ENCODE results near the gene KREMEN1. TPM values are rescaled to one million over a fixed set of nuclear protein-coding genes. Genes with fewer than 3 reads are reported as not detected.

KREMEN1 gene
- total RNA-seq, 1 donor from 2014 or later, result 23.3 TPM

GRCh38 chr22:29078036-29078868, 5.4 kb downstream of the KREMEN1 start:
- Histone ChIP-seq H3K36me3 (no peaks in the 10 kb centered on the region), H3K27ac (peak overlapping the region; percentile 20), H3K4me1 (peaks cover 35% of the 10 kb centered on the region), H3K9me3 (no peaks in the 10 kb centered on the region), H3K27me3 (no peaks in the 10 kb centered on the region), H3K4me3 (no peak overlapping the region)
- DNase-seq, result no peak
- intact Hi-C loops (cut with DNase I), result no loop called here
- no peak for ATAC-seq
- TF ChIP-seq, protein P1, sequence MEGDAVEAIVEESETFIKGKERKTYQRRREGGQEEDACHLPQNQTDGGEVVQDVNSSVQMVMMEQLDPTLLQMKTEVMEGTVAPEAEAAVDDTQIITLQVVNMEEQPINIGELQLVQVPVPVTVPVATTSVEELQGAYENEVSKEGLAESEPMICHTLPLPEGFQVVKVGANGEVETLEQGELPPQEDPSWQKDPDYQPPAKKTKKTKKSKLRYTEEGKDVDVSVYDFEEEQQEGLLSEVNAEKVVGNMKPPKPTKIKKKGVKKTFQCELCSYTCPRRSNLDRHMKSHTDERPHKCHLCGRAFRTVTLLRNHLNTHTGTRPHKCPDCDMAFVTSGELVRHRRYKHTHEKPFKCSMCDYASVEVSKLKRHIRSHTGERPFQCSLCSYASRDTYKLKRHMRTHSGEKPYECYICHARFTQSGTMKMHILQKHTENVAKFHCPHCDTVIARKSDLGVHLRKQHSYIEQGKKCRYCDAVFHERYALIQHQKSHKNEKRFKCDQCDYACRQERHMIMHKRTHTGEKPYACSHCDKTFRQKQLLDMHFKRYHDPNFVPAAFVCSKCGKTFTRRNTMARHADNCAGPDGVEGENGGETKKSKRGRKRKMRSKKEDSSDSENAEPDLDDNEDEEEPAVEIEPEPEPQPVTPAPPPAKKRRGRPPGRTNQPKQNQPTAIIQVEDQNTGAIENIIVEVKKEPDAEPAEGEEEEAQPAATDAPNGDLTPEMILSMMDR (IDR thresholded peaks at IDR 0.05), result no peak

DNA sequence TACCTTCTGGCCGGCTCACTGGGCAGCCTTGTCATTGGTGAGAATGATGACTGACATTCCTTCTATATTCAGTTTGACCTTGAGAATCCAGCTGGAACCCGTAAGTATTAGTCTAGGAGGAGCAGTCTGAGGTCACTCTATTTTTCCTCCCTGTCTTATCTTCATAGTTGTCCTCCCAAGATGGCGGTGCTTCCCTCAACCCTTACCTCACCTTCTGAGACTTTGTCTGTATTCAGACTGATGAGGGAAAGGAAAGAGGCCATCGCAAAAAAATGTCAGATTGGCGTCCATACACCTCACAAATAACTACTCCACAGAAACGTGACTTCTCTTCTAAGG, 6.0 kb downstream of the KREMEN1 start:
- Histone ChIP-seq H3K4me1 (peaks cover 35% of the 10 kb centered on the region), H3K9me3 (no peaks in the 10 kb centered on the region), H3K4me3 (no peak overlapping the region), H3K36me3 (no peaks in the 10 kb centered on the region), H3K27ac (peak overlapping the region; percentile 20), H3K27me3 (no peaks in the 10 kb centered on the region)
- no peak for DNase-seq
- intact Hi-C loops (cut with DNase I), result no loop called here
- TF ChIP-seq, protein P1 (IDR thresholded peaks at IDR 0.05), result no peak
- ATAC-seq, result no peak

- Histone ChIP-seq H3K4me1 (peaks cover 32% of the 10 kb centered on the region), H3K4me3 (no peak overlapping the region), H3K36me3 (no peaks in the 10 kb centered on the region), H3K27ac (peak overlapping the region; percentile 20), H3K9me3 (no peaks in the 10 kb centered on the region), H3K27me3 (no peaks in the 10 kb centered on the region)
- DNase-seq (no peak), ATAC-seq (no peak)
- TF ChIP-seq, protein P1 (IDR thresholded peaks at IDR 0.05), result no peak
- intact Hi-C loops (cut with DNase I), result no loop called here
Observed at GRCh38 chr22:29079218-29079901, 6.5 kb downstream of the KREMEN1 start.

DNA sequence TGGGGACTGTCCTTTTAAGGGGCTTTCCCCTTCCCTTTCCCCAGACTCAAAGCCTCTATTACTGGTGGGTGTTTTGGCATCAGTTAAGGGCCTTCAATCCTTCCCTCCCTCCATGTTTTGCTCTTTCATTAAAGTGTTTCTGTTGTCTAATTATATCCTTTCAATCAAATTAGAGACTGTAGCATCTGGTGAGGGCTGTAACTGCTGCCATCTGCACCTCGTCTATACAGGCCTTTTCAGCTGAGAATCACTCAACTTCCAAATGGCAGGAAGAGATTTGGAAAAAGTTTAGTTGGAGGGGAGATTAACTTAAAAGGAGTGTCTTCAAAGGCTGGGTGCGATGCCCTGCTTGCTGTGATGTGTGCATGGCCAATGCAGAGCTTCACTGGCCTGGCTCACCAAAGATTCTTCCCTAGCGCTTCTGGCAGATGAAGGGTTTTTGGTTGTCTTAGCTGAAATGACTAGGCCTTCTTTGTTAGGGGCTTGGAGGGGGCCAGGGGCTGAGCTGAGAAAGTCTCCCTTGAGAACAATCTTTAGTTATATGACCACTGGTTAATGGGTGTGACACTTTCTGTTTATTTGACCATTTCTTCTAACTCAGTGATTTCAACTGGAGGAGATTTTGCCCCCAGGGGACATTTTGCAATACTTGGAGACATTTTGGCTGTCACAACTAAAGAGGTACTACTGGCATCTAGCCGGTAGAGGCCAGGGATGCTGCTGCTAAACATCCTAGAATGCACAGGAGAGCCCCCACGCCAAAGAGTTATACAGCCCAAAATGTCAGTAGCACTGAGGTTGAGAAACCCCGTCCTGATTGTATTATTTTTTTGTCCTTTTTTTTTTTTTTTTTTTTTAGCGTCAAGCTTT, 7.5 kb downstream of the KREMEN1 start:
- no peaks in the 10 kb centered on the region for H3K9me3 ChIP-seq
- no peaks in the 10 kb centered on the region for H3K36me3 ChIP-seq
- intact Hi-C loops (cut with DNase I), result no loop called here
- TF ChIP-seq, protein P1 (IDR thresholded peaks at IDR 0.05), result no peak
- H3K27me3 ChIP-seq, result no peaks in the 10 kb centered on the region
- DNase-seq (no peak), ATAC-seq (no peak)
- no peak overlapping the region for H3K4me3 ChIP-seq
- H3K27ac ChIP-seq, result peak overlapping the region; percentile 13
- peaks cover 34% of the 10 kb centered on the region for H3K4me1 ChIP-seq

- no peaks in the 10 kb centered on the region for H3K27me3 ChIP-seq
- H3K4me3 ChIP-seq, result no peak overlapping the region
- TF ChIP-seq, protein P1 (IDR thresholded peaks at IDR 0.05), result no peak
- H3K36me3 ChIP-seq, result no peaks in the 10 kb centered on the region
- no peak for ATAC-seq
- H3K27ac ChIP-seq, result peak overlapping the region; percentile 43
- intact Hi-C loops (cut with DNase I), result no loop called here
- H3K9me3 ChIP-seq, result no peaks in the 10 kb centered on the region
- peaks cover 34% of the 10 kb centered on the region for H3K4me1 ChIP-seq
- DNase-seq, result no peak
Observed at GRCh38 chr22:29081517-29082236, 8.8 kb downstream of the KREMEN1 start.

Data from upper lobe of right lung (tissue), 1 donor.